Large intestine (tissue), 3 donors: ENCODE measurements around the gene ATAD3A. TPM values are rescaled to one million over a fixed set of nuclear protein-coding genes. Genes with fewer than 3 reads are reported as not detected.
"Not testable (repeated sequence)": the region's sequence is repeated elsewhere in the genome, so short reads cannot be mapped to it uniquely, and the experiment has no call there.

Experiments
- DNase-seq, 2 donors: peaks; one replicate each; pipeline versions ENCODE4 v3.0.0 to v3.0.0-alpha.2; 2013
- H3K27ac ChIP-seq: one replicate; pipeline ENCODE4 v1.5.1; 2013; ENCODE audit warnings: low read length
- H3K27me3 ChIP-seq: 2 replicates; pipeline ENCODE4 v1.6.1; 2013; ENCODE audit warnings: low read length; ENCODE audit not compliant: control insufficient read depth, insufficient read depth
- H3K36me3 ChIP-seq: 2 replicates; pipeline ENCODE4 v1.6.1; 2013; ENCODE audit warnings: low read length; ENCODE audit not compliant: control insufficient read depth, insufficient read depth
- H3K4me1 ChIP-seq: one replicate; pipeline ENCODE4 v1.6.1; 2013; ENCODE audit warnings: low read length; ENCODE audit not compliant: control insufficient read depth, insufficient read depth
- H3K4me3 ChIP-seq: one replicate; pipeline ENCODE4 v1.5.1; 2013; ENCODE audit warnings: low read length
- H3K9me3 ChIP-seq: one replicate; pipeline ENCODE4 v1.6.1; 2013; ENCODE audit warnings: mild to moderate bottlenecking, low read depth, low read length, moderate library complexity; ENCODE audit not compliant: control insufficient read depth
- WGBS: methylation state at CpG from one replicate; pipeline ENCODE4 v1.1.5; 2013; ENCODE audit warnings: low lambda C conversion rate; ENCODE audit not compliant: insufficient coverage; 5-methylcytosine and 5-hydroxymethylcytosine counted together
- polyA plus RNA-seq: library from polyadenylated mRNA; unstranded; fragments of 120-200 nt; gene quantifications from one replicate; pipeline ENCODE4 v1.2.1, GENCODE V29; 2013

The ATAD3A gene
- polyA plus RNA-seq, 1 donor, result 20.1 TPM

DNA sequence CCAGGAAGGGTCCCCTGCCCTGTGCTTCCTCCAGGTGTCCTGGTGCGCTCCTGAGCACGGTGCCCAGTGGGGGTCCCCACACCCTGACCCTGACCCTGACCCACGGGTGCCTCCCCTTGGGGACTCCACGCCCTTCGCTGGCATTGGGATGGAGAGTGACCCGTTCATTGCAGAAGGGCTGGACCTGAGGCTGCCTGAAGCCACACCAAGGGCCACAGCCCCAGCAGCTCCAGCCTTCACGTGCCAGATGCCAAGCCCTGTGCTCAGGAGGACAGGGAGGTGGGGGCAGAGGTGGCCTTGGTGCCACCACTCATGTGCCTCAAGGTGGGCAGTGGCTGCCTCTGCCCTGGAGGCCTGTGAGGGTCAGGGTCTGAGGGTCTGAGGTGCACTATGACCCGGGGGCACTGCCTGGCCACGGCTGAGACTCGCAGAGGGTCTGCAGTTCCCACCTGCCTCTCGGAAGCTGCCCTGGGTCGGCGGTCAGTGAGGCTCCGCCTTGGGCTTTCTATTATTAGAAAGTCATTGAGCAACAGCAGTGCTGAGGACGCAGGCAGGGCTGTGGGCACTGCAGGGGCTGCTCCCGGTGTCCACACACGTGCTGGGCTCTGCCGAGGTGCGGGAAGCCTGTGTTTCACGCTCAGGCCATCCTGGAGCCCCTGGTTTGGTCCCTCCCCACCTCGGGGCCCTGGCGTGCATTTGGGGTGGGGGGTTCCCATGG is 21.4 kb downstream of the ATAD3A start:
- peaks cover 20% of the 10 kb centered on the region for H3K36me3 ChIP-seq

DNA sequence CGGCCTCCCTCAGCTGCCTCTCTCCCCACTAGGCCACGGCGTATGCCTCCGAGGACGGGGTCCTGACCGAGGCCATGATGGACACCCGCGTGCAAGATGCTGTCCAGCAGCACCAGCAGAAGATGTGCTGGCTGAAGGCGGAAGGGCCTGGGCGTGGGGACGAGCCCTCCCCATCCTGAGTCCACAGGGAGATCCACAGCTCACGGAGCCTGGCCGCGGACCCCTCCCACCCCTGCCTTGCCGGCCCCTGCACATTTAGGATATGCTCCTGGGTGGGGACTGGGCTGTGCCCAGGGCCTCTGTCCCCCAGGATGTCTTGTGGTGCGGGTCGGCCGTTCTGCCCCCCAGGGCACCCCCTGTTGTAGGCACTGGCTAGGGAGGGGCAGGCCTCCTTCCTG is 21.9 kb downstream of the ATAD3A start:
- peaks cover 14% of the 10 kb centered on the region for H3K36me3 ChIP-seq
- peaks cover 15% of the 10 kb centered on the region for H3K9me3 ChIP-seq
- not testable (repeated sequence) for H3K4me3 ChIP-seq, H3K4me1 ChIP-seq, H3K27ac ChIP-seq, DNase-seq, H3K27me3 ChIP-seq
- WGBS, result no CpG with 5 or more reads among the region's 18 CpGs

More for the DNA sequence above, 21.4 kb downstream of the ATAD3A start:
- not testable (repeated sequence) for H3K4me1 ChIP-seq, H3K27ac ChIP-seq, H3K27me3 ChIP-seq, DNase-seq, H3K4me3 ChIP-seq
- WGBS, result no CpG with 5 or more reads among the region's 22 CpGs
- H3K9me3 ChIP-seq, result peaks cover 13% of the 10 kb centered on the region

DNA sequence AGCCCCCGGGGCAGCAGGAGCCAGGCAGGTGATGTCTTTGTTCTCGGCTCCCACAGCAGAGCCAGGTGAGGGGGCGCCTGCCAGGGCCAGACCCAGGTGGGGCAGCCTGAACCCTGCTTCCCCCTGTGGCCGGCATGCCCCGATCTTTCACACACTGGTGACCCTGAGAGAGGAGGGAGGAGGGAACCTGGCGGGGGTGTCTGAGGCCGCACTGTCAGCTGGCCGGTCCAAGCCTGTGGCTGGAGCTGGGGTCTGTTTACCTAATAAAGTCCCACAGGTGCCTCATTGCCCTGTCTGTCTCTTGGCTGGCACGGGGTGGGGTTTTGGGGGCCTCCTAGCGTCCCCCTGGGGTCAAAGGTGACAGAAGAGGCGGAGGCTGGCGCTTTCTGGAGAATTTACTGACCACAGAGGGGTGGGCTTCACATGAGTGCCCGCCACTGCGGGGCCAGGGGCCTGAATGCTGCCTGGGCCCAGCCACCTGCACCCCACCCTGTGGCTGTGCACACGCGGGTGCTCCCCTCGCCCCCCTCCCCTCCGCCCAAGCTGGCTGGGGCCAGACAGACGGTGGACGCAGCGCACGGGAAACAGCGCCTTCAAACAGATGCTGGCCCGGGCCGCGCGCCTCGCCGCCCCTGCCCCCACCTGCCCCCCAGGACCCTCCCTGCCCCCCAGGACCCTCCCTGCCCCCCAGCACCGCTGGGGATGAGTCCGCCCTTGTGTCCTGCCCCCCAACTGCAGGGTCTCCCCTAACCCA is 22.6 kb downstream of the ATAD3A start:
- Histone ChIP-seq H3K4me1 (no peaks in the 10 kb centered on the region), H3K27me3 (peaks cover 8% of the 10 kb centered on the region), H3K36me3 (peaks cover 10% of the 10 kb centered on the region), H3K9me3 (peaks cover 12% of the 10 kb centered on the region), H3K27ac (no peak overlapping the region), H3K4me3 (no peak overlapping the region)
- no peak for DNase-seq
- no CpG with 5 or more reads among the region's 31 CpGs for WGBS

- H3K27ac ChIP-seq, result no peak overlapping the region
- H3K36me3 ChIP-seq, result peaks cover 4% of the 10 kb centered on the region
- H3K4me3 ChIP-seq, result no peak overlapping the region
- H3K27me3 ChIP-seq, result peaks cover 8% of the 10 kb centered on the region
- H3K4me1 ChIP-seq, result no peaks in the 10 kb centered on the region
- peaks cover 10% of the 10 kb centered on the region for H3K9me3 ChIP-seq
- no CpG with 5 or more reads among the region's 66 CpGs for WGBS
- no peak for DNase-seq
Observed at GRCh38 chr1:1535201-1536018, 23.4 kb downstream of the ATAD3A start.

DNA sequence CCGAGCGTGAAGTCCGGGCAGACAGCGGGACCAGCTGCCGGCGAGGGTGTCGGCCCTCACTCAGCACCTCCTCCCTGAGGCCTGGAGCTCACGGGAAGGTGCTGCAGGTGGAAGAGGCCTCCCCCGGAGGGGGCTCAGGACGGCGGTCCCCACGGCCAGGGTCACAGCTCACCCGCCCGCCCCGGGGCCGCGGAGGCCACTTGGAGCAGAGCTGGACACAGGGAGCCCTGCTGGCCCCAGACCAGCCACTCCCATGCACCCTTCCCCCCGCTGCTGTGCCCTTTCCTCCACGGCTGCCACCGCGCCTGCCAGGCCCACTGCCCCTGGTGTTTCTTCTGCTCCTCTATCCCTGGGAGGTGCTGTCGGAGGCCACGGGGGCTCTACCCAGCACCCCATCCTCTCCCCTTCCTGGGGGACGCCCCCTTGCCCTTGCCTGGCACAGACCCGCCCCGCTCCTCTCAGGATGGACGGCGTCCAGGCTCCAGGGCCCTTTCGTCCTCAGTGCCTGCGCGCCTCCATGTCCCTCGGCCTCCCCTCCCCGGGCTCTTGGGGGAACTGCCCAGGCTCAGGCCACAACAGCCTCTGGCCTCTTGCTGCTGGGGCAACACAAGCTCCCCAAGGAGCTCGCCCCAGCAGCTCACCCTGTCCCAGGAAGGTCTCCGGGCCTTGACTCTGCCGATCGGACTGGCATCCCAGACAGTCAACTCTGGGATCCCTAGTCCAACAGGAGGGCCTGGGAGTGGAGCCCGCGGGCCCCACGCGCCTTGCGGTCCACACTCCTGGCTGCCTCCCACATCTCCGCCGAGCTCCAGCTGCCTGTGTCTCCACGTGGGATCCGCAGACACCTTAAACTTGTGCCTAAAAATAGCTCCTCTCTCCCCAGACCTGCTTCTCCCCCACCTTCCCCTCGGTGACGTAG is 24.3 kb downstream of the ATAD3A start:
- Histone ChIP-seq H3K4me1 (peaks cover 6% of the 10 kb centered on the region), H3K9me3 (peaks cover 6% of the 10 kb centered on the region), H3K27me3 (peaks cover 8% of the 10 kb centered on the region), H3K4me3 (no peak overlapping the region), H3K36me3 (peaks cover 8% of the 10 kb centered on the region), H3K27ac (no peak overlapping the region)
- WGBS, result no CpG with 5 or more reads among the region's 48 CpGs
- DNase-seq, result no peak

- H3K4me3 ChIP-seq, result no peak overlapping the region
- H3K4me1 ChIP-seq, result peaks cover 8% of the 10 kb centered on the region
- DNase-seq, result no peak
- H3K36me3 ChIP-seq, result peaks cover 15% of the 10 kb centered on the region
- H3K9me3 ChIP-seq, result peaks cover 7% of the 10 kb centered on the region
- no peak overlapping the region for H3K27ac ChIP-seq
- no CpG with 5 or more reads among the region's 15 CpGs for WGBS
- peaks cover 8% of the 10 kb centered on the region for H3K27me3 ChIP-seq
Observed at GRCh38 chr1:1536938-1537546, 25.1 kb downstream of the ATAD3A start.

DNA sequence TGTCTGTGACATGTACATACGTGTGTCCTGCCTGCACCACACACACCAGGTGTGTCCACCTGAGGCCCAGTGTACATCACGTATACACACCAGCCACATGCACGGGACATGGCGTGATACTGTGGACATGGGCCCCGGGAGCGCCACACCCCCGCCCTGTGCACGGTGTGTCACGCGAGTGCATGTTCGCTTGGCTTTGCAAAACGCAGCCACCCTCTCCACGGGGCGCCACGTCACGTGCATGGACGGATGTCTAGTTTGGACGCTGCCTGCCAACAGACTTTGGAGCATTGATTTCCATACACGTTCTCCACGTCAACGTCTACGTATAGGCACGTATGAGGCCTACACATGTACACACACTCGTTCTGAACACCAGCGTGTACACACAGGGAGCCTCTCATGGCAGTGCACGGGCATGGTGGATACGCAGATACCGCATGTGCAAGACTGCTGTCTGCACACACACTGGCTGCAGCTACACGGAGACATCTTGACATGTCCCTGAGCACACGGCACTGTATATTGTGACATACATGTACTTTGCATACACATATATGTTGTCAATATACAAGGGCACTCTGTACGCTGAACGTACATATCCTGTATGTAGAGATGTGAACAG is 25.8 kb downstream of the ATAD3A start:
- H3K27me3 ChIP-seq, result peaks cover 8% of the 10 kb centered on the region
- no peak for DNase-seq
- WGBS, result no CpG with 5 or more reads among the region's 32 CpGs

DNA sequence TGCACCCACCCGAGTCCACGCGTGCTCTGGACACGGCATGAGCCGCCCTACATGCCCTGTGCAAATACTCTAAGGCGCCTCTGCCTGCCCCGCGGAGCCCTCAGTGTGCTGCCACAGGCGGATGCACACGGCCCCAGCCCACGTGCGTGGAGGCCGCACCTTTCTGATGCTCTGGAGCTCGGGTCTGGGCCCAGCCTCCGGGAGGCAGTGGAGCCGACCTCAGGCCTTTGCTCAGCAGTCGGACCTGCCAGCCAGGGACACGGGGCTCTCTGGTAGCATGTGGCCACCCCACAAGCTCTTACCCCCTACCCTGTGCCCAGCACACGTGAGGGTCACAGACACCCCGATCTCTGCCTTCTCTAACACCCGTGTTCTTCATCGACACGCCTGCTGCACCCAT is 26.4 kb downstream of the ATAD3A start:
- 100% methylated on average over 2 of the region's 23 CpGs for WGBS
- DNase-seq, result no peak
- H3K9me3 ChIP-seq, result peaks cover 16% of the 10 kb centered on the region
- H3K4me1 ChIP-seq, result peaks cover 20% of the 10 kb centered on the region
- H3K27me3 ChIP-seq, result peaks cover 8% of the 10 kb centered on the region
- H3K27ac ChIP-seq, result no peak overlapping the region
- H3K4me3 ChIP-seq, result no peak overlapping the region
- H3K36me3 ChIP-seq, result peaks cover 23% of the 10 kb centered on the region

More for the DNA sequence above, 25.8 kb downstream of the ATAD3A start:
- H3K27ac ChIP-seq, result no peak overlapping the region
- peaks cover 20% of the 10 kb centered on the region for H3K36me3 ChIP-seq
- no peak overlapping the region for H3K4me3 ChIP-seq
- peaks cover 13% of the 10 kb centered on the region for H3K9me3 ChIP-seq
- peaks cover 14% of the 10 kb centered on the region for H3K4me1 ChIP-seq

GRCh38 chr1:1538989-1539309 is 27.0 kb downstream of the ATAD3A start:
- Histone ChIP-seq H3K4me1 (peaks cover 24% of the 10 kb centered on the region), H3K4me3 (no peak overlapping the region), H3K36me3 (peaks cover 23% of the 10 kb centered on the region), H3K27ac (no peak overlapping the region), H3K27me3 (peaks cover 8% of the 10 kb centered on the region), H3K9me3 (peaks cover 16% of the 10 kb centered on the region)
- DNase-seq, result no peak
- no CpG with 5 or more reads among the region's 18 CpGs for WGBS
